HCT116 (cell line): ENCODE measurements around the gene SMS.

Experiments
- CTCF ChIP-seq, 3 experiments: fragments of 200-600 bp in 1 of 3; sonication (generic) in 1 of 3; IDR thresholded peaks in 2 of 3; conservative IDR thresholded peaks in 1 of 3; 2 replicates each; pipeline ENCODE4 v1.5.1; 2012 to 2017; ENCODE audit warnings: low read depth in 2 of 3, low read length in 2 of 3, antibody characterized with exemption in 1 of 3, borderline replicate concordance in 1 of 3, control low read depth in 1 of 3, mild to moderate bottlenecking in 1 of 3, mixed read lengths in 1 of 3, mixed run types in 1 of 3, moderate library complexity in 1 of 3; ENCODE audit not compliant: insufficient read depth in 1 of 3
- EGR1 ChIP-seq: IDR thresholded peaks from 2 replicates; pipeline ENCODE4 v1.6.1; 2012; ENCODE audit warnings: low read depth
- ELF1 ChIP-seq: IDR thresholded peaks from 2 replicates; pipeline ENCODE4 v1.6.1; 2012; ENCODE audit warnings: low read depth, borderline replicate concordance
- EZH2 ChIP-seq: fragments of 200-600 bp; sonication (generic); IDR thresholded peaks from 2 replicates; pipeline ENCODE4 v1.6.1; 2017; ENCODE audit warnings: antibody characterized with exemption, mixed run types
- JUND ChIP-seq: IDR thresholded peaks from 2 replicates; pipeline ENCODE4 v1.6.1; 2012
- POLR2A ChIP-seq: IDR thresholded peaks from 2 replicates; pipeline ENCODE4 v1.7.0; 2011; ENCODE audit warnings: borderline replicate concordance; ENCODE audit not compliant: insufficient read depth, insufficient read length; ENCODE audit errors: extremely low read depth
- POLR2AphosphoS5 ChIP-seq: IDR thresholded peaks from 2 replicates; pipeline ENCODE4 v1.6.1; 2011; ENCODE audit warnings: mild to moderate bottlenecking, low read depth, low read length, moderate library complexity
- RAD21 ChIP-seq: IDR thresholded peaks from 2 replicates; pipeline ENCODE4 v1.6.1; 2012; ENCODE audit warnings: low read depth, mild to moderate bottlenecking
- REST ChIP-seq: IDR thresholded peaks from 2 replicates; pipeline ENCODE4 v1.6.1; 2012; ENCODE audit warnings: low read depth
- SIN3A ChIP-seq: IDR thresholded peaks from 2 replicates; pipeline ENCODE4 v1.6.1; 2012; ENCODE audit warnings: low read depth

- no peak for TF ChIP-seq CTCF (IDR thresholded peaks at IDR 0.05 in 2 of 3, conservative IDR thresholded peaks at IDR 0.05 in 1 of 3; ENCODE audit: borderline replicate concordance in 1 of 3, insufficient read depth in 1 of 3, low read depth in 2 of 3, low read length in 2 of 3)
- no peak for TF ChIP-seq EZH2
- no peak for TF ChIP-seq JUND
- no peak for TF ChIP-seq POLR2A
- TF ChIP-seq SIN3A = no peak
- TF ChIP-seq RAD21 = no peak
- TF ChIP-seq REST = no peak
- no peak for TF ChIP-seq ELF1
- no peak for TF ChIP-seq POLR2AphosphoS5
- TF ChIP-seq EGR1 = no peak
Measured at GRCh38 chrX:21960569-21961541, 20.3 kb downstream of the SMS start.
